ENCODE data around the gene ZNF652. TPM values are rescaled to one million over a fixed set of nuclear protein-coding genes. Genes with fewer than 3 reads are reported as not detected.
"Not testable (repeated sequence)": the region's sequence is repeated elsewhere in the genome, so short reads cannot be mapped to it uniquely, and the experiment has no call there.

The ZNF652 gene
- total RNA-seq, 2 experiments from 2014 or later = 33.7 to 34.9 TPM

DNA sequence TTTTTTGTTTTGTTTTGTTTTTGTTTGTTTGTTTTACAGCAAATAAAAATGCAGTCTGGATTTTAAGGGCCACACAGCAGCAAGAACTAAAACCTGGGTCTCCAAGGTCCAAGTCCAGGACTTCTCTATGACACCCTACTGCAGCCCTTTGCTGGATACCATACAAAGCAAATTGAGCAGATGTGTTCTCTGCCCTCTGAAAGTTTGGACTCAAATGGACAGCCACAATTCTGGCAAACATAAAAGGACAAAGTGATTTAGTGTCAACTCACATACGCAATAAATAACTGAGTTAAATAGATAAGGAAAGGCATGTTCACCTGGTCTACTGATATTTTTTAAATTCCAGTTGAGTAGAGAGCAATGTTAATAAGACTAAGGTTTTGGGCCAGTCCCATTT lies 7.7 kb upstream of the ZNF652 start:
- intact Hi-C loops (cut with DNase I, micrococcal nuclease) = loop anchor here in 1 of 2 experiments (2.0 kb wide), 1 partner anchor 25 kb away; no protein-coding TSS in a partner anchor
- no peaks in the 10 kb centered on the region for H3K27me3 ChIP-seq (ENCODE audit: control insufficient read depth in 1 of 2, insufficient read depth in 2 of 2, low read length in 2 of 2)
- Mint-ChIP-seq H3K27me3 (no peaks in the 10 kb centered on the region), H3K4me1 (ENCODE audit: low read depth) (peaks cover 11% of the 10 kb centered on the region), H3K27ac (no peak overlapping the region), H3K4me3 (no peak overlapping the region), H3K9me3 (no peaks in the 10 kb centered on the region), H3K36me3 (ENCODE audit: low read depth) (no peaks in the 10 kb centered on the region)
- H3K27ac ChIP-seq (ENCODE audit: low read depth in 1 of 2, low read length in 2 of 2) = no peak overlapping the region
- no peak for TF ChIP-seq CTCF (IDR thresholded peaks at IDR 0.05)
- peaks cover 18% of the 10 kb centered on the region for H3K4me1 ChIP-seq (ENCODE audit: insufficient read depth, low read length)
- ChIA-PET POLR2A (no interaction called here), CTCF (interaction anchor here (1.9 to 3.1 kb wide), 2 partner anchors 23 to 55 kb away, joined by 9 to 13 read pairs; no protein-coding TSS in a partner anchor)
- no peak overlapping the region for H3K4me3 ChIP-seq (ENCODE audit: low read length)
- ATAC-seq (ENCODE audit: poor library complexity) (no peak), DNase-seq (no peak)
- H3K9me3 ChIP-seq (ENCODE audit: control insufficient read depth in 1 of 2, insufficient read depth in 1 of 2, low read length in 2 of 2) = no peaks in the 10 kb centered on the region
- H3K36me3 ChIP-seq (ENCODE audit: insufficient read depth, low read length) = no peaks in the 10 kb centered on the region

DNA sequence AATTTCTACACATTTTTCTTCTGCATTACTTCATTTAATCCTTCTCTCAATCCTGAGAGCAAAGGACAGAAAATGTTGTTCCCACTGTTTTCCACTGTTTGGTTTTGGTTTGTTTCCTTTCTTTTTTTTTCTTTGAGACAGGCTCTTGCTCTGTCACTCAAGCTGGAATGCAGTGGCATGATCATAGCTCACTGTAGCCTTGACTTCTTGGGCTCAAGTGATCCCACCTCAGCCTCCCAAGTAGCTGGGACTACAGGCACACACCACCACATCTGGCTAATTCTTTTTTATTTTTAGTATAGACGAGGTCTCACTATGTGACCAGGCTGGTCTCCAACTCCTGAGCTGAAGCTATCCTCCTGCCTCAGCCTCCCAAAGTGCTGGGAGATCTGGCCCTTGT lies 7.0 kb upstream of the ZNF652 start:
- Mint-ChIP-seq H3K27ac (no peak overlapping the region), H3K27me3 (no peaks in the 10 kb centered on the region), H3K9me3 (no peaks in the 10 kb centered on the region), H3K36me3 (ENCODE audit: low read depth) (no peaks in the 10 kb centered on the region), H3K4me1 (ENCODE audit: low read depth) (peaks cover 11% of the 10 kb centered on the region), H3K4me3 (no peak overlapping the region)
- no peaks in the 10 kb centered on the region for H3K36me3 ChIP-seq (ENCODE audit: insufficient read depth, low read length)
- H3K9me3 ChIP-seq (ENCODE audit: control insufficient read depth in 1 of 2, insufficient read depth in 1 of 2, low read length in 2 of 2) = no peaks in the 10 kb centered on the region
- peaks cover 18% of the 10 kb centered on the region for H3K4me1 ChIP-seq (ENCODE audit: insufficient read depth, low read length)
- intact Hi-C loops (cut with DNase I, micrococcal nuclease) = loop anchor here in 1 of 2 experiments (2.0 kb wide), 1 partner anchor 26 kb away; no protein-coding TSS in a partner anchor
- no peak overlapping the region for H3K4me3 ChIP-seq (ENCODE audit: low read length)
- H3K27me3 ChIP-seq (ENCODE audit: control insufficient read depth in 1 of 2, insufficient read depth in 2 of 2, low read length in 2 of 2) = no peaks in the 10 kb centered on the region
- TF ChIP-seq CTCF (IDR thresholded peaks at IDR 0.05) = no peak
- no peak for ATAC-seq (ENCODE audit: poor library complexity)
- DNase-seq = no peak
- POLR2A ChIA-PET = interaction anchor here (0.6 to 1.6 kb wide), 7 partner anchors 9 to 55 kb away, joined by 3 to 6 read pairs (median 5); no protein-coding TSS in a partner anchor
- H3K27ac ChIP-seq (ENCODE audit: low read depth in 1 of 2, low read length in 2 of 2) = no peak overlapping the region
- CTCF ChIA-PET = interaction anchor here (0.5 to 3.1 kb wide), 22 partner anchors 9 to 63 kb away, joined by 3 to 49 read pairs (median 6); no protein-coding TSS in a partner anchor

DNA sequence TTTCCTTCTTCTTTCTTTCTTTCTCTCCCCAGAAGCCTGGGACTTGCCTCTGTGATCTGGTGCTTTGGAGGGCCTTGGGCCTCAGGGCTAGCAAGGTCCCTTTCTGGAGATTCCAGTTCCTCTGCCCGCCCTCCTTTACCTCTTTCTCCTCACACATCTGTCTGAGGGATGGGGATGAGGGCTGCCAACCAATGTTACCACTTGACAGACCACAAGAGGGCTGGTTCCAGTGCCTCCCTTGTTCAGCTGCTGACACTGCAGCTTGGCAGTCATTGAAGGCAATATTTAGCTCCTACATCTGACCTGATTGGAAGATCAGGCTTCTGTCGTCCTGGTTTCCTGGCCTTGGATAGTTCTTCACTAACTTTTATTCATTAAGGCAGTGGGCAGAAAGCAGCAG lies 3.6 kb upstream of the ZNF652 start:
- no peaks in the 10 kb centered on the region for H3K9me3 ChIP-seq (ENCODE audit: control insufficient read depth in 1 of 2, insufficient read depth in 1 of 2, low read length in 2 of 2)
- no peaks in the 10 kb centered on the region for H3K36me3 ChIP-seq (ENCODE audit: insufficient read depth, low read length)
- H3K27ac ChIP-seq (ENCODE audit: low read depth in 1 of 2, low read length in 2 of 2) = no peak overlapping the region
- peak overlapping the region; percentile 79 for H3K27ac Mint-ChIP-seq
- peak overlapping the region; percentile 82 for H3K4me3 Mint-ChIP-seq
- ATAC-seq (ENCODE audit: poor library complexity) = no peak
- H3K27me3 ChIP-seq (ENCODE audit: control insufficient read depth in 1 of 2, insufficient read depth in 2 of 2, low read length in 2 of 2) = no peaks in the 10 kb centered on the region
- H3K4me1 Mint-ChIP-seq (ENCODE audit: low read depth) = peaks cover 25% of the 10 kb centered on the region
- peak in 8 of 14 experiments; percentile 17 to 75 (median 36) for DNase-seq
- H3K9me3 Mint-ChIP-seq = no peaks in the 10 kb centered on the region
- no peak overlapping the region for H3K4me3 ChIP-seq (ENCODE audit: low read length)
- ChIA-PET CTCF (interaction anchor here (1.1 kb wide), 1 partner anchor 36 kb away, joined by 4 read pairs; no protein-coding TSS in a partner anchor), POLR2A (no interaction called here)
- intact Hi-C loops (cut with DNase I, micrococcal nuclease) = loop anchor here (2.0 kb wide), 2 partner anchors 29 to 129 kb away; no protein-coding TSS in a partner anchor
- peaks cover 27% of the 10 kb centered on the region for H3K4me1 ChIP-seq (ENCODE audit: insufficient read depth, low read length)
- no peaks in the 10 kb centered on the region for H3K27me3 Mint-ChIP-seq
- no peak for TF ChIP-seq CTCF (IDR thresholded peaks at IDR 0.05)
- peaks cover 8% of the 10 kb centered on the region for H3K36me3 Mint-ChIP-seq (ENCODE audit: low read depth)

GRCh38 chr17:49365126-49365525 lies 3.1 kb upstream of the ZNF652 start:
- H3K27me3 ChIP-seq (ENCODE audit: control insufficient read depth in 1 of 2, insufficient read depth in 2 of 2, low read length in 2 of 2); H3K27me3 Mint-ChIP-seq; H3K36me3 ChIP-seq (ENCODE audit: insufficient read depth, low read length); DNase-seq; H3K27ac ChIP-seq (ENCODE audit: low read depth in 1 of 2, low read length in 2 of 2); H3K9me3 Mint-ChIP-seq; POLR2A ChIA-PET; H3K36me3 Mint-ChIP-seq (ENCODE audit: low read depth); H3K9me3 ChIP-seq (ENCODE audit: control insufficient read depth in 1 of 2, insufficient read depth in 1 of 2, low read length in 2 of 2); H3K4me3 Mint-ChIP-seq; ATAC-seq (ENCODE audit: poor library complexity); H3K4me3 ChIP-seq (ENCODE audit: low read length): not testable (repeated sequence)
- H3K4me1 ChIP-seq (ENCODE audit: insufficient read depth, low read length) = peaks cover 30% of the 10 kb centered on the region
- peaks cover 30% of the 10 kb centered on the region for H3K4me1 Mint-ChIP-seq (ENCODE audit: low read depth)
- intact Hi-C loops (cut with DNase I, micrococcal nuclease) = loop anchor here in 1 of 2 experiments (2.0 kb wide), 1 partner anchor 30 kb away; no protein-coding TSS in a partner anchor
- CTCF ChIA-PET = interaction anchor here (1.1 to 1.4 kb wide), 3 partner anchors 10 to 49 kb away, joined by 3 to 4 read pairs (median 4); no protein-coding TSS in a partner anchor
- H3K27ac Mint-ChIP-seq = peak overlapping the region; percentile 79
